ENCODE measurements around the gene PIAS4.

The PIAS4 gene

GRCh38 chr19:4057931-4058692 lies 50.6 kb downstream of the PIAS4 start:
- in situ Hi-C loops (cut with HindIII; ENCODE audit: low sequenced_read_pairs), result no loop called here

- in situ Hi-C loops (cut with HindIII; ENCODE audit: low sequenced_read_pairs), result no loop called here
Observed at GRCh38 chr19:4058693-4059452, 51.3 kb downstream of the PIAS4 start.

- in situ Hi-C loops (cut with HindIII; ENCODE audit: low sequenced_read_pairs), result no loop called here
Observed at GRCh38 chr19:4059453-4059871, 51.9 kb downstream of the PIAS4 start.

GRCh38 chr19:4059891-4060620 lies 52.5 kb downstream of the PIAS4 start:
- in situ Hi-C loops (cut with HindIII; ENCODE audit: low sequenced_read_pairs), result no loop called here

GRCh38 chr19:4060621-4061177 lies 53.2 kb downstream of the PIAS4 start:
- in situ Hi-C loops (cut with HindIII; ENCODE audit: low sequenced_read_pairs), result no loop called here

GRCh38 chr19:4061178-4061682 lies 53.7 kb downstream of the PIAS4 start:
- in situ Hi-C loops (cut with HindIII; ENCODE audit: low sequenced_read_pairs), result no loop called here

- in situ Hi-C loops (cut with HindIII; ENCODE audit: low sequenced_read_pairs), result no loop called here
Observed at GRCh38 chr19:4061683-4062418, 54.3 kb downstream of the PIAS4 start.

GRCh38 chr19:4062419-4063368 lies 55.2 kb downstream of the PIAS4 start:
- in situ Hi-C loops (cut with HindIII; ENCODE audit: low sequenced_read_pairs), result no loop called here

GRCh38 chr19:4063369-4064148 lies 56.0 kb downstream of the PIAS4 start:
- in situ Hi-C loops (cut with HindIII; ENCODE audit: low sequenced_read_pairs), result no loop called here

GRCh38 chr19:4064149-4064495 lies 56.6 kb downstream of the PIAS4 start:
- in situ Hi-C loops (cut with HindIII; ENCODE audit: low sequenced_read_pairs), result no loop called here

GRCh38 chr19:4064496-4065260 lies 57.1 kb downstream of the PIAS4 start:
- in situ Hi-C loops (cut with HindIII; ENCODE audit: low sequenced_read_pairs), result no loop called here

GRCh38 chr19:4065430-4066175 lies 58.1 kb downstream of the PIAS4 start:
- in situ Hi-C loops (cut with HindIII; ENCODE audit: low sequenced_read_pairs), result no loop called here

- in situ Hi-C loops (cut with HindIII; ENCODE audit: low sequenced_read_pairs), result no loop called here
Observed at GRCh38 chr19:4066176-4066606, 58.7 kb downstream of the PIAS4 start.

- in situ Hi-C loops (cut with HindIII; ENCODE audit: low sequenced_read_pairs), result no loop called here
Observed at GRCh38 chr19:4066682-4067395, 59.3 kb downstream of the PIAS4 start, which contains the start of gene ZBTB7A. Gene ZBTB7A (minus strand): TSS chr19:4066899. CDS start chr19:4055232, 11,667 bp downstream.

GRCh38 chr19:4067396-4068046 lies 60.0 kb downstream of the PIAS4 start:
- in situ Hi-C loops (cut with HindIII; ENCODE audit: low sequenced_read_pairs), result no loop called here
